Activated CD4-positive, alpha-beta T cell treated with anti-CD3 and anti-CD28 coated beads, Interleukin-2, amount 50 U/mL, for 4 hours (primary cell): ENCODE data around the gene CTDSPL.

Experiments used
- DNase-seq, 2 experiments: peaks; one replicate each; pipeline ENCODE4 v3.0.0-alpha.2; 2020

CTDSPL gene

DNA sequence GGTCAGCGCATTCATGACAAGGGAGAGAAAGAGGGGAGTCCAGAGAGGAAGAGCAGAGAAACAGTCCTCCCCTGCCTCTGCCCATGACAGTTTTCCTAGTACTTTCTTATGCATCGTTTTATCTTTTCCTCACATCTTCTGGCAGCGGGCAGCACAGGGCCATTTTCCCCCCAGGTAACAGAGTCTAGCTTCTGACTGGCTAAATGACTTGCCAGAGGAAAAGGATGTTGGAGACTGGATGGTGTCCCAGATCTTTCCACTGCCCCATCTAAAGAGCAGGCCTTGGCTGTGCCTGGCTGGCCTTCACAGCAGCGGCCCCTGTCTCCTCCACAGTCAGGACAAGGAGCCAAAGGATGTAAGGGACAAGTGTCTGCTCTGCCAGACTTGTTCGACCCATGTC, 59.3 kb downstream of the CTDSPL start:
- DNase-seq, result no peak

DNA sequence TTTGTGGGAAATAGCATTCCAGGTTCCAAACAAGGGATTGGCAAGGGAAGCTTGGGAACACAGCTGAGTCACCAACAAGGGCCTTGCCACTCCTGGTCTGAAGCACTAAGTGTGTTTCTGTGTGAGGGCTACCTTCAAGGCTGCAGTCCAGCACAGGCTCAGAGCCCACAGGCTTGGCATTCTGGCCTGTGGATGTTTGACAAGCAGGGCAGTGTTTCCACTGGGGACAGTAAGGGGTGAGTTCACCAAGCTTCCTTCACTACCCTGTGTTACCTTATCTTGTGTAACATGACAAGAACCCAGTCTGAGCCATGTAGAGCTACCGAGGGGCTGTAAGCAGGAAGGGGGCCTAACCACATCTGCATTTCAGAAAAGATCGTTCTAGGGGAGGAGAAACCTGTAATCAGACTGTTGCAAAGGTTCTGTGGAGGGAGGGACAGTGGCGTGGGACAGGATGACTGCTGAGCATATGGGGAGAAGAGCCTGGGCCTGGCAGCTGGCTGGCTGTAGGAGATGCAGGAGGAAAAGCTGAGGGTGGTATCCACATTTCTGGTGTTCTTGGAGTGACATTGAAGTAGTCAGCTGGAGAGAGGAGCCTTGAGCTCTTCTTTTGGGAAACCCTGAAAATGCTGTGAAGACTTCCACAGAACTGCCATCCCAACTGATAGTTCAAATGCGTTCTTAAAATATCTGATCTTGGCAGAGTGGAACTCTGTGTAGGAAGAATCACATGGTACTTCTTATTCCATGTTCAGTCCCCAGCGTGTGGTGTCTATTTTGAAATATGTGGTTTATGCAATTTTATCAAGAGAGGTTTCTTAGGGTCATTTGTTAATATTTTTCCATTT, 61.3 kb downstream of the CTDSPL start:
- DNase-seq, result no peak

DNA sequence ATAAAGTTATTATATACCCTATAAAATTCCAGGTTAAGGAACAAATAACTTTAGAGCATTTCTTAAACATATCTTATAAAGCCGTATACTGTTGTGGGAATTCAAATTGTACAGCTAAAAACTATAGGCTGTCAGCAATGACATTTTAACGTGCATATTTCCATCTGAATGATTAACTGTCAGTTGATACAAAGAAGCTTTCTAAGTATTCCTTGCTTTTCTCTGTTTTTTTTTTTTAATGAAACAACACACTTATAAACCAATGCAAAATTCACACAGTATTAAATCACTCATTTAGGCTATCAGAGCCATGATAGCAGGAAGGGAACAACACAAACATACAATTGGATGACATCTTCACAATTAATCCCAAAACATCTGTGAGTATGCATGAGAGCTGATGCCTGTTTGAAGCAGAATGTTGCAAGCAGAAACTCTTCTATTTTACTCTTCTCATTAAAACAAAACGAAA, 61.9 kb downstream of the CTDSPL start:
- no peak for DNase-seq

DNA sequence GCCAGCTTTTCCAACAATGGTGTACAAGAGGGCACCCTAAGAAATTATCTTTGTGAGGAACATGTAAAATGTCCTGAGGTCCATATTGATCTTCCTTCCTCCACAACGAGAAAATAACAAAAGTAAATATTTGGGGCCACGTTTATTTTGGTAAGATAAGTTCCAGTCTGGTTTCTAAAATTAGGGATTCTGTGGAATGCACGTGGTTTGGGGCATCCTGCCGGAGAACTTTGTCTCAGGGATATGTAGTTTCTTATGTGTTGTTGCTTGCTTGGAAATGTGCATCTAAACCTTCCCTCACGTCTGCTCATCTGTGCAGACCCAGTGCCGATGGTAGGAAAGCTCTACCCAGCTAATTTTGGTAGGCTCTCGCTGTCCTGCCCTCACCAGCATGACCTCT, 62.8 kb downstream of the CTDSPL start:
- DNase-seq, result no peak

GRCh38 chr3:37925157-37925556, 63.5 kb downstream of the CTDSPL start:
- no peak for DNase-seq

DNA sequence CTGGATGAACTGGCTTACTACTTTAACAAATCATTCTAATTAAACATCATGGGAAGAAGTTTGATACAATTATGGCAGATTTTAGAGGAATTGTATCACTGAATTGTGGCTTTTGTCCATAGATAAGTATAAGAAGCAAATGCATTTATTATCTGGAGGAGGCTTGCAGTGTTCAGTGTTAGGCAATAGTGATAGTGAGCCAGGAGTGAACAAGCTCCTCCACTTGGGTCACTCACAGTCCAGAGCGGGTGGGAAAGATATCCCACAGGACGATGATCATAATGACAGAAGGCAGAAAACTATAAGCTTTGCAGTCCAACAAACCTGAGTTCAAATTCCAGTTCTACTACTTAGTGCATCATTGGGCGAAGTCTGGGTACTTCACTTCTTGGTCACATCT, 64.9 kb downstream of the CTDSPL start:
- DNase-seq, result no peak

GRCh38 chr3:37930495-37930894, 68.8 kb downstream of the CTDSPL start:
- DNase-seq, result no peak

DNA sequence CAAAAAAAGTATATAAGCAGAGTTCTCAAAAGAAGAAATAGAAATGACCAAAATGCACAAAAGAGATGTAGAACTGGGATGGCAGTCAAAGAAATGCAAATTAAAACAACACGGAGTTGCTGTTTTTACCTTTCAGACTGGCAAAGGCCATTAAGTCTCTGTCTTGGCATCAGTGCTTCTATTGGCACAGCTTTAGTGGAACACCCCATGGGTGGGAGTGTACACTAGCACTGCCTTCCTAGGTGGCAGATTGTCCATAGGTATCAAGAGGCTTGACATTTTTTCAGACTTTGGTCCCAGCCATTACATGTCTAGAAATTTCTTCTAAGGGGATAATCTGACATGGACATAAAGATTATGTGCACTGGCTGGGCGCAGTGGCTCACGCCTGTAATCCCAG, 70.8 kb downstream of the CTDSPL start:
- no peak for DNase-seq

DNA sequence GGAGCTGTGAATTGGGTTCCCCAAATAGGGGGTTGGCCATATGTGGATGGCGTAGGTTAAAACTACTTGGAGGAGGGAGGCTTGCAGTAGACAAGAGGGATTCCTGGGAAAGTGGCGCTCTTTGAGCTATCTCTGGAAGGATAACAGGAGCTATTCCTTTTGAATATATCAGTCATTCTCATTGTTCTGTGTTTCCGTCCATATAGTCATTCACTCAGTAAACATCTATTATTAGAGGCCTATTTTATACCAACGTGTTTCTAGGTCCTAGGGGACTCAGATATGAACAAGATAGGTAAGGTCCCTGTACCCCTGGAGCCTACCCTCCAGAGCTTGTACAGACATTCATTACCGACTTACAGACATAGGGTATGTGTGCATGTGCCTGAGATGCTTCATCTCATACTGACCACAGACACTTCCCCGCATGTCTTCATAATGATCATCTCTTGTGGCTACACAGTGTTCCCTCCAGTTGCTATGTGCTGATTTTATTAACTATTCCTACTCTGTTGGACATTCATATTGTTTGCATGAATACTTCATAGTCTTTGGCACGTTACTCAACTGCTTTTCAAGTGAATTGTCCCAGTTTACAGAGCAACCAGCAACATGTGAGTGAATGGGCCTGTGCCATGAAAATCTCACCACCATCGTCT, 73.1 kb downstream of the CTDSPL start:
- no peak for DNase-seq

DNA sequence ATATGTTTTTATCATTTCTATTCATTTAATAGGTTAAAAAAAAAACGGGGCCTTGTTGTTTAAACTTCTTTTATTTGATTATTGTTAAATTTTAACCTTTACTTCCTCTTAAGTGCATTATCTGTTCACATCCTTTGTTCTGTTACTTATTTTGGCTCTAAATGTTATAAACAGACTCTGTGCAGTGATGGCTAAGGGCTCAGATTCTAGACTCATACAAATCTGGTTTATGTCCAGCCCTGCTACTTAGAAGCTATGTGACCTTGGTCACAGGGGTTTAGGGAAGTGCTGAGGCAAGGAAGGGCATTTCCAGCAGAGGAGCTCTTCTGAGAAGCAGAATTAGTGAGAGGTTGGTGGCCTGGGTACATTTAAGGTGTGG, 73.6 kb downstream of the CTDSPL start:
- no peak for DNase-seq

DNA sequence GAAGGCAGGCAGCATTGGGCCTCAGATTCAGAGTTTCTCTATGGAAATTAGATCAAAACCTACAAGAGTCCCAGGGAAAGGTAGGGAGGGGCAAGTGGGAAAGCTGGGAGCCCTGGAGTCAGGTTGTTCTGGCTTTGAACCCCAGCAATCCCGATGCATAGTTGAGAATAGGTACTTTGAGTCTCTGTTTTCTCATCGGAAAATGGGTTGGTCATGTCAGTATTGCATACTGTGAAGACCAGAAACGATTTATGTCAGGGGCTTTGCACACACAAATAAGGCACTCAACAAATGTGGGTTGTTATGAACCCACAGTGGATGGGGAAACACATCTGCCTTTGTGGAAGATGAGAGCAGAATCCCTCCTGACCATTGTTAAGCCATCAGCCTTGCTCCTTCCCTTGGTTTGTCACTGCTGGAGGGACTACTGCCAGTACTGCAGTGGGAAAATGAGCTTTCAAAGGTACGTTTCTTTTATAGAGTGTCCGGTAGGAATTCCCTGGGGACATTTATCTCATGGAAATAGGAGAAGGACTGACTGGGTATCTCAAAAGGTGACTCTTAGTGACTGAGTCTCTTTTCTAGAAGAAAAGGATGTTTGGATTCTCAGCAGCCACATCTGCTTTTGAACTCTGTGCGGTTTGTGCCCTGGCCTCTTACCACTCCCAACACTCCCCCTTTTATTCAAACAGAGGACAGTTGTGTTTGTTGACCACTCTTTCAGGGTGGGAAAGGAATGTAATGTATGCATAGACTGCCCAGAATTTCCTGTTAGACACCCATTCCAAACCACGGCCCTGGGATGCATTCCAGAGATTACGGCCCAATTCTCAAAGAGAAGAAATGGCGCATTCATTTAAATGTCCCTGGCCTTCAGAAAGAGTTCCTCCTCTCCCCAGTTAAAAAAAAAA, 74.3 kb downstream of the CTDSPL start:
- no peak for DNase-seq

DNA sequence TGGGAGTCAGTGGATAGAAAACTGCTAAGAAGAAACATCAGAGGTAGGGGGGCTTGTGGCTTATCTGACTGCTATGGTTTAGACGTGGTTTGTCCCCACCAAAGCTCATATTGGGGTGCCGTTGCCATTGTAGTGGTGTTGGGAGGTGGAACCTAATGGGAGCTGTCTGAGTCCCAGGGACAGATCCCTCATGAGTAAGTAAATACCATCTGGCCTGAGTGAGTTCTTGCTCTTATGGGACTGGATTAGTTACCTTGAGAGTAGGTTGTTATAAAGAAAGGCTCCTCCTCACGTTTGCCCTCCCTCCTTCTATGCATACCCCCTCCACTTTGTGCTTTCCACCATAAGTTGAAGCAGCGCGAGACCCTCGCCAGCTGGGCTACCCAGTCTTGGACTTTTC, 75.5 kb downstream of the CTDSPL start:
- DNase-seq, result no peak

- no peak for DNase-seq
These were observed 76.3 kb downstream of the CTDSPL start for GRCh38 chr3:37938011-37938410.

DNA sequence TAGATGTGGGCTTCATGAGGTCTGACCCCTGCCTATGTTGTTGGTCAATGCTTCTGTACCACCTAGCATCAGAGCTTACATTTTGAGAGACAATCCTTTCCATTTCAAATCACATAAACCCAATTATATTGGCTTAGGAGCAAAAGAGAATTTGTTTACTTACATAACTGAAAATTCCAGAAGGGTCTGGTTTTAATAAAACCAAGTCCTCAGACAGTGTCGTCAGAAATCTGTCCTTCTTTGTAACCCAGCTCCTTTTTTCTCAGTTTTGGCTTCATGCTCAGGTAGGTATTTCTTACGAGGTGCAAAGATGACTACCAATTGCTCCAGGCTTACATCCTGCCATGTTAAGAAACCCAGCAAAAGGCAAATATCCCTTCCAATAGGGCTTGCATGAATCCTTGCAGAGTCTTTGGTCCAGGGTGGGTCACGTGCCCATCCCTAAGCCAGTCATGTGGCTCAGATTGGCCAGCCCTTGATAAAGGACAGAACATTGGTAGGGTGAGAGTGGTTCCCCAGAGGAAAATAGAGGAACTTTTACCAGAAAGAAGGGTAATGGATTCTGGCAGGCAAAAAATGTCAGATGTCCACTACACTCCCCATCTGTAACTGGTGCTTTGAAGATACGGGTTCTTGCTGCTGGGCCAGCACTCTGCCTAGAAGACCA, 78.7 kb downstream of the CTDSPL start:
- no peak for DNase-seq

GRCh38 chr3:37941608-37942508, 80.2 kb downstream of the CTDSPL start:
- no peak for DNase-seq

GRCh38 chr3:37942646-37943045, 81.0 kb downstream of the CTDSPL start:
- no peak for DNase-seq

GRCh38 chr3:37943126-37943525, 81.4 kb downstream of the CTDSPL start:
- DNase-seq, result no peak

DNA sequence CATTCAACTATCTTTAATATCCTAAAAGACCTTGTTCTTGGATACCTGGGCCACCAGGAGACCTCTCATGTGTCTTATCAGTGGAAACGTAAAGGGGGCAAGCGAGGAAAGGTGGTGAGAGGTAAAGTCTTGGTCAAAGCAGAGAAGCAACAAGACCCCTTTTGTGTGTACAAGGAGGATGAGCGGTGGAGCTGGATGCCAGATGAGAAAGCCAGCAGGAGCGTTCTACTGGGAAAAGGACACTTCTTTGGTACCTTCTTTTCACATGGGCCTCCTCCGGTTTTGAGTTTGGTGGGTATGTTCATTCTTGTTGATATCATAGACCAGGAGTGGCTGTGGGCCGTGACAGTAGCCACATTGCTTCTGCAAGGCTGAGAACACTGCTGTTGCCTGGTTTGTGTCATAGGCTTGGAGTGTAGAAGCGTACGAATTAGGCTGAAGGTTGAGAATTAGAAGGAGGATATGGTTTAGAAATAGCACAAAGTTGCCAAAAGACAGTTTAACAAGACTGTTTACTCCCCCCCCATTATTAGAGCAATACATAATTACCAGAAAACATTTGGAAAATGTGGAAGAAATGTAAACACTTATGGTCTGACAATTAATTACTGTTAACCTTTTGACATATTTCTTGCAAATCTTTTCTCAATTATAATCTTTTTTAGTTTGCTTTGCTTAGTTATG, 82.1 kb downstream of the CTDSPL start:
- no peak for DNase-seq

GRCh38 chr3:37944391-37944842, 82.7 kb downstream of the CTDSPL start:
- no peak for DNase-seq

DNA sequence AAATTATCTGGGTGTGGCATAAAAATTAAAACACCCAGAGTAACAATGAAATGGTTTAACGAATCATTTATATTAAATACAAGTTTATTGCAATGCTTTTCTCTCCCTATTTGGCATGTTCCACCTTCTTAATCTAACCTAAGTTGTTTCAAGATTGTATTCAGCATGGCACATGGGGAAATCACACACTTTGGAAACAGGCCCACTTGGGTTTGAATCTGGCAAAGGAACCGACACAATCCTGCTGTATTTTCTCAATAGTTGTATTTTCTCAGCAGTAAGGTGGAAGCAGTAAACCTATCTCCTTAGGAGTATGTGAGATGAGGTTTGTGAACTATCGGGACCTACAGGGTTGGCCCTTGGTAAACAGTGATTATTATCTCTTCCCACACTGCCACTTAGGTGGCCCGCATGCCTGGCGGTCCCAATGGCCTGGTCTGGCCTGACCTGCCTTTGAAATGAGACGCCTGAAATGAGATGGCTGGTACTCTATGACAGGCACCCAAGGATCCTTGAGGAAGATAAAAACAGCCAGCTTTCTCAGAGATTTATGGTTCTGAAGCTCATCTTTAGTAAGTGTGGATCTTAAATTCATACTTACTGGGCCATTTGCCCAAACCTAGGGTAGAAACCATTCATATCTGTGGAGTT, 83.6 kb downstream of the CTDSPL start:
- no peak for DNase-seq
